SH-SY5Y (cell line): ENCODE data around the gene GRIK3.

Source experiments
- GATA2 ChIP-seq: IDR thresholded peaks from 2 replicates; pipeline ENCODE4 v1.6.1; 2011; ENCODE audit warnings: mild to moderate bottlenecking, low read depth, low read length
- GATA3 ChIP-seq: IDR thresholded peaks from 2 replicates; pipeline ENCODE4 v1.6.1; 2011; ENCODE audit warnings: low read depth, mild to moderate bottlenecking, low read length, moderate library complexity

- no peak for TF ChIP-seq GATA2
- TF ChIP-seq GATA3: no peak
Observed at GRCh38 chr1:37042506-37042905, 8.2 kb upstream of the GRIK3 start.
